ENCODE data around the gene SEC14L2.

GRCh38 chr22:30397656-30398635, 1.1 kb downstream of the SEC14L2 start:
- TF ChIP-seq CTCF (IDR thresholded peaks at IDR 0.05) (no peak), POLR2A (IDR thresholded peaks at IDR 0.05) (no peak), POLR2AphosphoS5 (IDR thresholded peaks at IDR 0.05) (no peak)
